Measurements from ENCODE around the gene RRM2. TPM values are rescaled to one million over a fixed set of nuclear protein-coding genes. Genes with fewer than 3 reads are reported as not detected.

Gene RRM2
- total RNA-seq, 1 experiment from 2014 or later: 129 TPM

DNA sequence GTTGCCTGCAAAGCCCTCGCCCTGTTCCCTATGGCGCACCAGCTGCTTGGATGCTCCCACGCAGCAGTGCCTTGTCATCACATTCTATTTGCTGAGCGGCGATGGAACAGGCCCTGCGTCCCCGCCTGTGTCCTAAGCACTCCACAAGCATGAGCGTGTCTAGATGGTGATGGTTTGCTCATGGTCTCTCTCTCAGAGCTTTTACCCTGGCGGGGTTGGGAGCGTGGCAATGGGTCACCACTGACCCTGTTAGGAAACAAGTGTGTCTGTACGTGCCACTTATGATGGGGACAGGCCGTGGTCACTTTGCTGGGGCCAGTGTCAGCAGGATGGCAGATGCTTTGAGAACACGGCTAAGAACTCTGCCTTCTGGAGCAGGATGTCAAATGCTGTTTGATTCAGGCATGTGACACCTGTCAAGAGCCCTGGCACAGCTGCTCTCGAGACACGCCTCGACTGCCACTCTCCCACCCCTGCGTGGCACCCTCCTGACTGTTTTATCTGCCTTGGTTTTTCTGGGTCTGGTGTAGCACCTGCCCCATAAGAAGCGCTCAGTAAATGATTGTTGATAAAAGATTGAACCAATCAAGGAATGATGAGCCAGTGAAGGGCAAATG lies 44.2 kb downstream of the RRM2 start:
- Mint-ChIP-seq H3K27me3 (ENCODE audit: low read depth) (no peaks in the 10 kb centered on the region; the same call in 1 of the 2 replicates), H3K9me3 (no peaks in the 10 kb centered on the region), H3K4me3 (no peak overlapping the region), H3K27ac (no peak overlapping the region), H3K4me1 (peaks cover 4% of the 10 kb centered on the region), H3K36me3 (no peaks in the 10 kb centered on the region)
- no peak for ATAC-seq
- DNase-seq (ENCODE audit: low spot score): no peak
- POLR2A ChIA-PET: no interaction called here
- CTCF ChIA-PET: interaction anchor here (2.6 kb wide), 1 partner anchor 268 kb away, joined by 10 read pairs; no protein-coding TSS in a partner anchor
- TF ChIP-seq, protein P1, sequence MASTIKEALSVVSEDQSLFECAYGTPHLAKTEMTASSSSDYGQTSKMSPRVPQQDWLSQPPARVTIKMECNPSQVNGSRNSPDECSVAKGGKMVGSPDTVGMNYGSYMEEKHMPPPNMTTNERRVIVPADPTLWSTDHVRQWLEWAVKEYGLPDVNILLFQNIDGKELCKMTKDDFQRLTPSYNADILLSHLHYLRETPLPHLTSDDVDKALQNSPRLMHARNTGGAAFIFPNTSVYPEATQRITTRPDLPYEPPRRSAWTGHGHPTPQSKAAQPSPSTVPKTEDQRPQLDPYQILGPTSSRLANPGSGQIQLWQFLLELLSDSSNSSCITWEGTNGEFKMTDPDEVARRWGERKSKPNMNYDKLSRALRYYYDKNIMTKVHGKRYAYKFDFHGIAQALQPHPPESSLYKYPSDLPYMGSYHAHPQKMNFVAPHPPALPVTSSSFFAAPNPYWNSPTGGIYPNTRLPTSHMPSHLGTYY (CRISPR knock-in tag; IDR thresholded peaks at IDR 0.05): no peak
- TF ChIP-seq ZNF263 (CRISPR knock-in tag; IDR thresholded peaks at IDR 0.05; ENCODE audit: low read depth): no peak
- no peak for TF ChIP-seq TP53 (CRISPR knock-in tag; IDR thresholded peaks at IDR 0.05)
- TF ChIP-seq NFYB (CRISPR knock-in tag; conservative IDR thresholded peaks at IDR 0.05; ENCODE audit: low read depth): no peak
- no peak for TF ChIP-seq ZNF416 (CRISPR knock-in tag; IDR thresholded peaks at IDR 0.05)
- no peak for TF ChIP-seq FOXP1 (CRISPR knock-in tag; IDR thresholded peaks at IDR 0.05; ENCODE audit: borderline replicate concordance)
- TF ChIP-seq, protein P2, sequence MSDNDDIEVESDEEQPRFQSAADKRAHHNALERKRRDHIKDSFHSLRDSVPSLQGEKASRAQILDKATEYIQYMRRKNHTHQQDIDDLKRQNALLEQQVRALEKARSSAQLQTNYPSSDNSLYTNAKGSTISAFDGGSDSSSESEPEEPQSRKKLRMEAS (CRISPR knock-in tag; IDR thresholded peaks at IDR 0.05): no peak

DNA sequence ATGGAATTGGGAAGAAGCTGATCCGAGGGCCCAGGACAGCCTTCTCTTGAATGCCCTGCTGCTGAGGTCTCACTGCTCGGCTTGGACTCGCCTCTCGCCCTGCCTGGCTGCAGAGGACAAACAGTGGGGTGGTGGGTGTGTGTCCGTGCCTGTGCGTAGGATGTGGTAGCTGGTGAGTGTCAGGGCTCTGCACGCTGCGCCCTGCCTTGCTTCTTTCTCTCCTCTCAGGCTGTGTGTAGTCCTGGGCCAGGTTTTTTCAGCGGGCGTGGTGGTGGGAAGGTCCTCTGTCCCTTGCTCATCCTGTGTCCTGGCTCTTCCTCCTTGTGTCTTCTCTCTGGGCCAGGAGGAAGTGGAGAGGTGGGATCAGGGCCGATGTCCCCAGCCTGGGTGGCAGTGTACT lies 44.8 kb downstream of the RRM2 start:
- ATAC-seq (no peak), DNase-seq (ENCODE audit: low spot score) (no peak)
- no peak overlapping the region for H3K4me3 Mint-ChIP-seq
- TF ChIP-seq NR1H2 (CRISPR knock-in tag; IDR thresholded peaks at IDR 0.05) (no peak), ZNF671 (CRISPR knock-in tag; IDR thresholded peaks at IDR 0.05) (no peak)
- CTCF ChIA-PET: interaction anchor here (0.7 kb wide), 2 partner anchors 15 to 267 kb away, joined by 3 to 4 read pairs; no protein-coding TSS in a partner anchor
- H3K9me3 Mint-ChIP-seq: no peaks in the 10 kb centered on the region
- no peaks in the 10 kb centered on the region for H3K36me3 Mint-ChIP-seq
- H3K27ac Mint-ChIP-seq: no peak overlapping the region
- H3K4me1 Mint-ChIP-seq: peaks cover 9% of the 10 kb centered on the region
- H3K27me3 Mint-ChIP-seq (ENCODE audit: low read depth): no peaks in the 10 kb centered on the region; the same call in 1 of the 2 replicates
- POLR2A ChIA-PET: no interaction called here

DNA sequence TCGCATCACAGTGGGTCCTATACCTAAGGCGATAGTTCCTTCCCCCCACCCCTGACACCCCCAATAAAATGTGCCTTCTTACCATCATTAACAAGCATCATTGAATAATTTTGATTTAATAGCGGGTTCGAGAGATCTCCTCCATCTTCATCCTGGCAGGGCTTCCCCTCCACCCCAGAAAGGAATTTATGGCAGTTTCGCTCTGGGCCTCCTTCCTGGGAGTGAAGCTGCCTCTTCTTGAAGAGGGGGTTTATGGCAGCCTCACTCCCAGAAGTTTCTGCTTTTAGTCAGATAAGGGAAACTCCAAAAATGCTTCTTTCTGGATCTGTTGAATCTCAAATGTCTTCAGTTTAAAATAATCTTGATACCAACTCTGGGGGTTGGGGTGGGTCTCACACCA lies 45.7 kb downstream of the RRM2 start:
- peaks cover 14% of the 10 kb centered on the region for H3K4me1 Mint-ChIP-seq
- H3K27ac Mint-ChIP-seq: no peak overlapping the region
- H3K27me3 Mint-ChIP-seq (ENCODE audit: low read depth): no peaks in the 10 kb centered on the region; the same call in 1 of the 2 replicates
- no peaks in the 10 kb centered on the region for H3K9me3 Mint-ChIP-seq
- DNase-seq (ENCODE audit: low spot score): no peak
- TF ChIP-seq, protein P3, sequence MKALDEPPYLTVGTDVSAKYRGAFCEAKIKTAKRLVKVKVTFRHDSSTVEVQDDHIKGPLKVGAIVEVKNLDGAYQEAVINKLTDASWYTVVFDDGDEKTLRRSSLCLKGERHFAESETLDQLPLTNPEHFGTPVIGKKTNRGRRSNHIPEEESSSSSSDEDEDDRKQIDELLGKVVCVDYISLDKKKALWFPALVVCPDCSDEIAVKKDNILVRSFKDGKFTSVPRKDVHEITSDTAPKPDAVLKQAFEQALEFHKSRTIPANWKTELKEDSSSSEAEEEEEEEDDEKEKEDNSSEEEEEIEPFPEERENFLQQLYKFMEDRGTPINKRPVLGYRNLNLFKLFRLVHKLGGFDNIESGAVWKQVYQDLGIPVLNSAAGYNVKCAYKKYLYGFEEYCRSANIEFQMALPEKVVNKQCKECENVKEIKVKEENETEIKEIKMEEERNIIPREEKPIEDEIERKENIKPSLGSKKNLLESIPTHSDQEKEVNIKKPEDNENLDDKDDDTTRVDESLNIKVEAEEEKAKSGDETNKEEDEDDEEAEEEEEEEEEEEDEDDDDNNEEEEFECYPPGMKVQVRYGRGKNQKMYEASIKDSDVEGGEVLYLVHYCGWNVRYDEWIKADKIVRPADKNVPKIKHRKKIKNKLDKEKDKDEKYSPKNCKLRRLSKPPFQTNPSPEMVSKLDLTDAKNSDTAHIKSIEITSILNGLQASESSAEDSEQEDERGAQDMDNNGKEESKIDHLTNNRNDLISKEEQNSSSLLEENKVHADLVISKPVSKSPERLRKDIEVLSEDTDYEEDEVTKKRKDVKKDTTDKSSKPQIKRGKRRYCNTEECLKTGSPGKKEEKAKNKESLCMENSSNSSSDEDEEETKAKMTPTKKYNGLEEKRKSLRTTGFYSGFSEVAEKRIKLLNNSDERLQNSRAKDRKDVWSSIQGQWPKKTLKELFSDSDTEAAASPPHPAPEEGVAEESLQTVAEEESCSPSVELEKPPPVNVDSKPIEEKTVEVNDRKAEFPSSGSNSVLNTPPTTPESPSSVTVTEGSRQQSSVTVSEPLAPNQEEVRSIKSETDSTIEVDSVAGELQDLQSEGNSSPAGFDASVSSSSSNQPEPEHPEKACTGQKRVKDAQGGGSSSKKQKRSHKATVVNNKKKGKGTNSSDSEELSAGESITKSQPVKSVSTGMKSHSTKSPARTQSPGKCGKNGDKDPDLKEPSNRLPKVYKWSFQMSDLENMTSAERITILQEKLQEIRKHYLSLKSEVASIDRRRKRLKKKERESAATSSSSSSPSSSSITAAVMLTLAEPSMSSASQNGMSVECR (CRISPR knock-in tag; IDR thresholded peaks at IDR 0.05; ENCODE audit: borderline replicate concordance): no peak
- TF ChIP-seq EMX1 (CRISPR knock-in tag; IDR thresholded peaks at IDR 0.05) (no peak), ZNF396 (CRISPR knock-in tag; IDR thresholded peaks at IDR 0.05; ENCODE audit: borderline replicate concordance) (no peak), ATF1 (CRISPR knock-in tag; IDR thresholded peaks at IDR 0.05) (no peak)
- TF ChIP-seq, protein P4, sequence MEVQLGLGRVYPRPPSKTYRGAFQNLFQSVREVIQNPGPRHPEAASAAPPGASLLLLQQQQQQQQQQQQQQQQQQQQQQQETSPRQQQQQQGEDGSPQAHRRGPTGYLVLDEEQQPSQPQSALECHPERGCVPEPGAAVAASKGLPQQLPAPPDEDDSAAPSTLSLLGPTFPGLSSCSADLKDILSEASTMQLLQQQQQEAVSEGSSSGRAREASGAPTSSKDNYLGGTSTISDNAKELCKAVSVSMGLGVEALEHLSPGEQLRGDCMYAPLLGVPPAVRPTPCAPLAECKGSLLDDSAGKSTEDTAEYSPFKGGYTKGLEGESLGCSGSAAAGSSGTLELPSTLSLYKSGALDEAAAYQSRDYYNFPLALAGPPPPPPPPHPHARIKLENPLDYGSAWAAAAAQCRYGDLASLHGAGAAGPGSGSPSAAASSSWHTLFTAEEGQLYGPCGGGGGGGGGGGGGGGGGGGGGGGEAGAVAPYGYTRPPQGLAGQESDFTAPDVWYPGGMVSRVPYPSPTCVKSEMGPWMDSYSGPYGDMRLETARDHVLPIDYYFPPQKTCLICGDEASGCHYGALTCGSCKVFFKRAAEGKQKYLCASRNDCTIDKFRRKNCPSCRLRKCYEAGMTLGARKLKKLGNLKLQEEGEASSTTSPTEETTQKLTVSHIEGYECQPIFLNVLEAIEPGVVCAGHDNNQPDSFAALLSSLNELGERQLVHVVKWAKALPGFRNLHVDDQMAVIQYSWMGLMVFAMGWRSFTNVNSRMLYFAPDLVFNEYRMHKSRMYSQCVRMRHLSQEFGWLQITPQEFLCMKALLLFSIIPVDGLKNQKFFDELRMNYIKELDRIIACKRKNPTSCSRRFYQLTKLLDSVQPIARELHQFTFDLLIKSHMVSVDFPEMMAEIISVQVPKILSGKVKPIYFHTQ (CRISPR knock-in tag; IDR thresholded peaks at IDR 0.05): no peak
- ChIA-PET POLR2A (no interaction called here), CTCF (no interaction called here)
- H3K36me3 Mint-ChIP-seq: no peaks in the 10 kb centered on the region
- no peak overlapping the region for H3K4me3 Mint-ChIP-seq
- ATAC-seq: no peak

All from WTC11 (cell line).